GM18951 (cell line): ENCODE data around the gene XKR8.

Source experiments
- POLR2A ChIP-seq: IDR thresholded peaks from 4 replicates; pipeline ENCODE4 v1.6.1; 2011; ENCODE audit warnings: mild to moderate bottlenecking; ENCODE audit not compliant: insufficient read length, insufficient read depth; ENCODE audit errors: extremely low read depth
- in situ Hi-C: fragments of 300-500 bp; cut with MboI; formaldehyde crosslinking; loops from one replicate; pipeline ENCODE4 v1.12.0; 2022; ENCODE audit warnings: low sequenced_read_pairs, mixed read lengths, inconsistent platforms; ENCODE audit not compliant: unreplicated experiment

The XKR8 gene

DNA sequence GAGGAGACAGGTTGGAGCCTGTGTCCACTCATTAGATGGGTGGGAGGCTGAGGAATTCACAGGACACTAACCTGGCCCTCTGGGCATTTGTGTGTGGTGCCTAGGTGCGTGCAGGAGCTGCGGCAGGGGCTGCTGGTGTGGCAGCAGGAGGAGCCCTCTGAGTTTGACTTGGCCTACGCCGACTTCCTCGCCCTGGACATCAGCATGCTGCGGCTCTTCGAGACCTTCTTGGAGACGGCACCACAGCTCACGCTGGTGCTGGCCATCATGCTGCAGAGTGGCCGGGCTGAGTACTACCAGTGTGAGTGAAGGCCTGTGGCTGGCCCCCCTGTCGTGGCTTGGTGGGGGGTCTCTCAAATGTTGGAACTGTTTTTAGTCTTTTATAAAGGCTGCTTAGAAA lies 3.6 kb downstream of the XKR8 start:
- in situ Hi-C loops: no loop called here
- no peak for TF ChIP-seq POLR2A

DNA sequence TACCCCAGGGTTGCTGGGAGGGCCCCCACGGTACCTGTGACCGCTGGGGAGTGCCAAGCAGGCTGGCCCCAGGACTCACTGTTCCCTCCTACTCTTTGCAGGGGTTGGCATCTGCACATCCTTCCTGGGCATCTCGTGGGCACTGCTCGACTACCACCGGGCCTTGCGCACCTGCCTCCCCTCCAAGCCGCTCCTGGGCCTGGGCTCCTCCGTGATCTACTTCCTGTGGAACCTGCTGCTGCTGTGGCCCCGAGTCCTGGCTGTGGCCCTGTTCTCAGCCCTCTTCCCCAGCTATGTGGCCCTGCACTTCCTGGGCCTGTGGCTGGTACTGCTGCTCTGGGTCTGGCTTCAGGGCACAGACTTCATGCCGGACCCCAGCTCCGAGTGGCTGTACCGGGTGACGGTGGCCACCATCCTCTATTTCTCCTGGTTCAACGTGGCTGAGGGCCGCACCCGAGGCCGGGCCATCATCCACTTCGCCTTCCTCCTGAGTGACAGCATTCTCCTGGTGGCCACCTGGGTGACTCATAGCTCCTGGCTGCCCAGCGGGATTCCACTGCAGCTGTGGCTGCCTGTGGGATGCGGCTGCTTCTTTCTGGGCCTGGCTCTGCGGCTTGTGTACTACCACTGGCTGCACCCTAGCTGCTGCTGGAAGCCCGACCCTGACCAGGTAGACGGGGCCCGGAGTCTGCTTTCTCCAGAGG lies 6.8 kb downstream of the XKR8 start:
- no peak for TF ChIP-seq POLR2A
- in situ Hi-C loops: no loop called here

DNA sequence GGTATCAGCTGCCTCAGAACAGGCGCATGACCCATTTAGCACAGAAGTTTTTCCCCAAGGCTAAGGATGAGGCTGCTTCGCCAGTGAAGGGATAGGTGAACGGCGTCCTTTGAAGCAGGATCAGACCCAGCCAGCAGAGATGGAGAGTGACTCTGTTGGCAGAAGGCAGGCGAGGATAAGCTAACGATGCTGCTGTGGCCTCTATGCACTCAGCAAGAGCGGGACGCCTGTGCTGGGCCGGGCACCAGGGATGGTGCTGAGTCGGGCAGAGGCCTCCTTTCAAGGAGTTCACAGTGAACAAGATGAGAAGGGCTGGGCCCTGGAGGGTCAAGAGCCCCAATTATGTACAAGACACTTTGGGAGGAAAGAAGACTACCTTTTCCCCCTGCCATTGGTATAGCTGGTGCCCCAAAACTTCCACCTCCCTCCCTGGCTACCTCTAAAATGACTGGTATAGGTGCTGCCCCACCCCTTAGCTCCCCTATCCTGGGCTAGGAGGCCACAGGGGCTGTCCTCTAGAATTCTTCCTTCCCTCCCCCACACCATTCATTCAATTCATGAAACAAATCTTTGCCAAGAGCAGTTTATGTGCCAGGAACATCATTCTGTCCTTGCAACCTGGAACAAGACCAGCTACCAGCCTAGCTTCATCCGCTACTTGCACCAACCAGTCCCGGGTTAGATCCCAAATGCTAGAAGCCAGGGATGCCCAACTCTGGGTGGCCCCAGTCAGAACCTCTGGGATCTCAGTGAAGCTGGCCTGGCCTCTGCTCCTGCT lies 7.5 kb downstream of the XKR8 start:
- no peak for TF ChIP-seq POLR2A
- in situ Hi-C loops: no loop called here

DNA sequence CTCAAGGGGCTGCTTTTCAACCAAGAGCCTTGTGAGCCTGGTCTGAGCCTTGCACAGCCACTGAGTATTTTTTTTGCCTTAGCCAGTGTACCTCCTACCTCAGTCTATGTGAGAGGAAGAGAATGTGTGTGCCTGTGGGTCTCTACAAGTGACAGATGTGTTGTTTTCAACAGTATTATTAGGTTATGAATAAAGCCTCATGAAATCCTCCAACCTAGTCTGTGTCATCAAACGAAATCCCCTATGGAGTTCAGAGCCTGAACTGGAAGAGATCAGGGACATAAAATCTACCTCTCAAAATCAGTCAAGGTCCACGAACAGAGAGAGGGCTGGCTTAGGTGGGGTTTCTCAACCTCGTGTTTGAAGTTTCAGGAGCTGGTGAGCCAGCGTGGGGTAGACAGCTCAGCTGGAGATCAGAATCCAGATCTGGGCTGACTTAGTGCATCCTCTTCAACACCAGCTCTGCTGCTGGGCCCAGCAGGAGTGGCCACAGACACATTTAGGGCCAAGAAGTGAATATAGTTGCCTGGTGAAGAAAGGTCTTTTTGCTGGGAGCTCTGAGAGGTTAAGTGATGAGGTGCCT lies 8.2 kb downstream of the XKR8 start:
- in situ Hi-C loops: no loop called here
- TF ChIP-seq POLR2A: no peak

DNA sequence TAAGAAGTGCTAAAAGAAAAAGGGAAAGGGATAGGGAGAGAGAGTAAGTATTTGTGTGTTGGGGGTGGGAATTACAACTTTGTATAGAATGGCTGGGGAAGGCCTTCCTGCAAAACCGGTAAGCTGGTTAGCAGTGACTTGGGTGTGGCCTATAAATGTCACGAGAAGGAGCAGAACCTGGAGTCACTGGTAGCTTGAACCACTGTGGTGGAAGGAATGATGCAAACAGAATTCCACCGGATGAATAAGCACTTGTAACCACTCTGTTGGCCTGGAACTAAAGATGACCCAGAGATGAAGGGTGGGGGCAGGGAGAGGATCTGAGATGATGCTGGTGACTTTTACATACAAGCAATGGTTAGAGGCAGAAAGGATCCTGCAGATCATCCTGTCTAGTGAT lies 8.9 kb downstream of the XKR8 start:
- in situ Hi-C loops: no loop called here
- TF ChIP-seq POLR2A: no peak

DNA sequence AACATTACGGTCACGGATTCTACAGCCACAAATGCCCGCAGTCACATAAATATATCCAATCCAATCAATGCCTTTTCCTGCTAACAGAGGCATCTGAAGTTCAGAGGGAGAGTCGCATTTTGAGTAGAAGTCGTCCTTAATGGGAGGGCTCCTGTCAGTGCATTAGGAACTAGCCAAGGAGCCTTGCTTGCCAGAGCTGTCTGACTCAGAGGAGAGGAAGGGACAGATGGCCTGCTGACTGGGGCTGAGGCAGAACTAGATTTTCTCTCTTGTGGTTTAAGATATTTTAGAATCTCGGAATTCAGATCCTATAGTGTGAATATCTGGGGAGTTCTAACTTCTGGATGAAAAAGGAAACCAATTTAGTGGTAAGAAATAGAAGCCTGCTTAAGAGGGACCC lies 10.6 kb downstream of the XKR8 start:
- in situ Hi-C loops: no loop called here
- no peak for TF ChIP-seq POLR2A

DNA sequence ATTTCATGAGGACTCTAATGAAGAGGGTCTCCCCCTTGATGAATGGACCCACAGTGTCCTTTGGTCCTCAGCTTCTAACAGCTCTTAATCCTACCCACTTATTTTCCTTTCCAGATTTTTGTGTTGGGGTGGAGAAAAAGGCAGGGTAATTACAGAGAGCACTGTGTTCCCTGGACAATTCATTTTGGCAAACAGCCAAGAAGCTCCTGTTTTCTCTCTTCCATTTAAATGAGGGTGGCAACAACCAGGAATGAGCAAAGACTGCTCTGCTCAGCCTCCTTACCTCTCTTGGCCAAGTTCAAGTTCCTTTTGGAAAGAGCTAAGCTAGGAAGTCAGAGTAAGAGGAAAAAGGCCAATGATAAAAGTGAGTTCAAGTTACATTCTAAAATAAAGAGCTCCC lies 11.9 kb downstream of the XKR8 start:
- in situ Hi-C loops: no loop called here
- no peak for TF ChIP-seq POLR2A

DNA sequence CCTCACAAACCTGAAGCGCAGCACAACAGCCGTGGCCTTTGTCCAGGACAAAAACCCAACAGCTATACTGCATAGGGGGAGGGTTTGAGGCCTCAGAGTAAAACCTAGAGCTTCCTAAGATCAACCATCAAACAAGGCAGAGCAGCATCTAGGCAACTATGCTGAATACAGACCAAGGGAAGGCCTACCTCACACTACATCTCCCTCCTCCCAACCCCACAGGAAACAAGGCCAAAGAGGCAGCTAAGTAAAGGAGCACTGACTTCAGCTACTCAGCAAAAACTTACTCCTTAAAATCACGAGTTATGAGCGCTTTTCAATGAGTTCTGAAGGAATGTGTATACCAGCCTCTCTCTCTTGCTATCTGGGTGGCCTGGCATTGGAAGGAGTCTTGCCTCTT lies 12.4 kb downstream of the XKR8 start:
- no peak for TF ChIP-seq POLR2A
- in situ Hi-C loops: no loop called here

DNA sequence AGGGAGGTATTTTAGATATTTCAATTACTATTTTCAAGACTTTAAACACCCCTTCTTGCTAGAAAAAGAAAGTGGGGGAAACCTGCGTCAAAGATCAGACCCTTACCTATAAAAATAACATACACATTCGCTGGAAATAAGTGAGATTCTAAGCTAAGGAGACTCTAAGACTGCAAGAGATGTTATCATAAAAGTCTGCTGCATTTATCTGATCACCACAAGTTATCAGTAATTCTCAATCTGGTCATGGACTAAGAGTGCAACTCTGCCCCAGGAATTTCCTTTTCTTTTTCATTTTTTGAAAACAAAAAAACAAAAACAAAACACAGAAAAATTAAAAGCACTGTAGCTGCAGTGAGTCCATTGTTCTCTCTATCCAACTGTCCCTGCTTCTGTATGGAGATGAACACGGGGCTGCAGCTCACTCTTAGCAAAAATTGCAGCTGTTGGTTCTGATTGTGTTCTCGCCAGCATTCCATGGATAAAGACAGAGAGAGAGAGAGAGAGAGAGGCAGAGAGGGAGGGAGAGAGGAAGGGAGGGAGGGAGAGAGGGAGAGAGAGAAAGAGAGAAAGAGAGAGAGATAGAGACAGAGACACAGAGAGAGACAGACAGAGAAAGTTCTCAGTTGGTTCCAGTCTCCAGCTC lies 14.1 kb downstream of the XKR8 start:
- in situ Hi-C loops: no loop called here
- TF ChIP-seq POLR2A: no peak

DNA sequence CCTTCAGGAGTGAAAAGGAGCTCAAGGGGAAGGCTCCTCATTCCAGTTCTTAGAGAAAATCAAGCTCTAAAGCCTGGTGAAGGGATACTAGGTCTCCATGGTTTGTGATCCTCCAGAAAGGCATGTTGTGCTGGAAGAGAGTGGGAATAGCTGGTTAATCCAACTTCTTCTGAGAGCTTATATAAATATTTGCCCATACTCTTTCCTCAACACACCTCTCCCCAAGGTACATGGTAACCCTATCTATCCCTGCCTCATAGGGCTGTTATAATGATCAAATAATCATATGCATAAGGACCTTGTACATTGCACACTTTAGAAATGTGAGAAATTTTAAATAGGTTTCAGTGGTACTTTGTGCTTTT lies 14.6 kb downstream of the XKR8 start:
- in situ Hi-C loops: no loop called here
- no peak for TF ChIP-seq POLR2A

DNA sequence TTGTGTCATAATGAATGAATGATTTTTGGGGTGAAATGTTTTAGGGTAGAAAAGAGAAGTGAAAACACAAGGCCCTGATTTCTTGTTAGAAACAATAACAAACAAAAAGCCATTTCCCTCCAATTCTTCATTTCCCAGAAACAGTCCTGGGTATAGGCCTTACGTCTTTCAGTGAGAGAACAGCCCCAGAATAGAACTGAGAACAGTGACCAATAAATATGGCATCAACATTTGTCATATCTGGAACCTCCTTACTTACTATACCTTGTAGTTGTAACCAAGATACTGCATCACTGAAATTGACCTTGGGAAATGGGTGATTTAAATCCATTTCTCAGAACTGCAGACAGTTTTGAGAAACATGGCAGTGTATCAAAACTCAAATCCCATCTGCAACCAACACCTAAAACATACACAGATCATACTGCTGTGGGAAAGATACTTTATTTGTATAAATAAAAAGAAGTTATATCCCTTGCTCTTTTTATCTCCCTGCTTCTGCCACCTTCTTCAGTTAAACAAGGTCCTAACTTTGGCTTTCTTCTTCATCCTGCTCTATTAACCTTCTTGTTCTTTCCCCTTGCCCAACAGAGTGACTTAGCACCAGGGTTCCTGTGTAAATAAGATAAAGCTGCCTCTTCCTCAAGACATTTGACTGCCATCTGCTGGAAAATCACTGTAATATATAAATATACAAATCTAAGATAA lies 19.5 kb downstream of the XKR8 start:
- no peak for TF ChIP-seq POLR2A
- in situ Hi-C loops: no loop called here

DNA sequence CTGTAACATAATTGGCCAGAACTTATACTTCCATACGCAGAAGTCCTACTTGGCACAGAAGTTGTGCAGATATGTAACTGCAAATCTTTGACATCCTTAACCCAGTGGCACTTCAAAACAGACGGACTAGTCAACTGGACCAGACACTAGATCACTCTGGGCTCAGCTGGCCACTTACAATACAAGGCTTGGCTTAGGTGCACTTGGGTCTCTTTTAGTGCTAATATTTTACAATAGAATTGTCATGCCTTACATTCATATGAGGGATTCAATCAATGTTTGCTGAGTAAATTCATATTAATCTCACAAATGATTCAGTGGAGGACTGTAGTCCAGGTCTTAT lies 20.1 kb downstream of the XKR8 start:
- in situ Hi-C loops: no loop called here
- TF ChIP-seq POLR2A: no peak

DNA sequence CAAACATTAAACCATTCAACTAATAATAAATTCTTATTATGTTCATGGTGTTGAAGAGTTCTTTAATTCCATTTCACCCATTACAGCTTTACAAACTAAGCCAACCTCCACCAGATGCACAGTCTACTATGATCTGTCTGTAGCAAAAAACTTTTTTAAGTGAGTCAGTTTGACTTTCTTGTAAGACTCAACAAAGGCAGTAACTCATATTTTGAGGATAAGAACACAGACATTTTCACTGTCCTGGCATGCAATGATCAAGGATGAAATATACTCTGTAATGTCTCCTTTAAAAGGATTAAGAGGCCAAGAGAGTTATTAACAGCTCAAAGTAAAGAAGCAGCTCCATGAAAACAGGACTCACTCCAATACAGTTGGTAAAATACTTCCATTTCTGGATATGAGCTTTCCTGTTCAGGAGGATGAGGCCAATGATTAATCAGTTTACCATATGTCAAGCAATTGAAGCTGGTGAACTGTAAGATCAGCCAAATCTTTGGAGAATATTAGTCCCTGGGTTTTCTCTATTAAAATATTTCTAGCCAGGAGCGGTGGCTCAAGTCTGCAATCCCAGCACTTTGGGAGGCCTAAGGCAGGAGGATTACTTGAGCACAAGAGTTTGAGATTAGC lies 20.6 kb downstream of the XKR8 start:
- in situ Hi-C loops: no loop called here
- no peak for TF ChIP-seq POLR2A
